Erythroblast (primary cell): ENCODE measurements around the gene MYL6.
A peak's percentile ranks its signal among the peaks of the same experiment; 100 is the strongest.
"Not testable (repeated sequence)": the region's sequence is repeated elsewhere in the genome, so short reads cannot be mapped to it uniquely, and the experiment has no call there.

Experiments used
- DNase-seq, 2 experiments: peaks; one replicate each; lab custom pipeline; 2025; lab: John Stamatoyannopoulos, UW
- GATA1 ChIP-seq: IDR thresholded peaks from 2 replicates; pipeline ENCODE4 v1.6.1; 2011; ENCODE audit warnings: low read depth, mild to moderate bottlenecking, control low read depth, low read length, moderate library complexity
- POLR2A ChIP-seq: IDR thresholded peaks from 2 replicates; pipeline ENCODE4 v1.6.1; 2011; ENCODE audit warnings: mild to moderate bottlenecking, low read length

Gene MYL6

GRCh38 chr12:56172839-56173238 is 14.7 kb downstream of the MYL6 start:
- no peak for DNase-seq
- TF ChIP-seq GATA1 (no peak), POLR2A (no peak)

GRCh38 chr12:56178347-56178746 is 20.2 kb downstream of the MYL6 start:
- TF ChIP-seq GATA1 (no peak), POLR2A (no peak)
- DNase-seq: no peak

GRCh38 chr12:56186957-56187356 is 28.8 kb downstream of the MYL6 start:
- no peak for TF ChIP-seq GATA1
- TF ChIP-seq POLR2A: no peak
- no peak for DNase-seq

GRCh38 chr12:56188131-56188777 is 30.1 kb downstream of the MYL6 start:
- peak; percentile 34 to 55 for DNase-seq

GRCh38 chr12:56188778-56189098 is 30.6 kb downstream of the MYL6 start:
- DNase-seq: no peak
- TF ChIP-seq GATA1 (no peak), POLR2A (no peak)

More at GRCh38 chr12:56188131-56188777, 30.1 kb downstream of the MYL6 start:
- TF ChIP-seq POLR2A (no peak), GATA1 (no peak)

- peak; percentile 90 to 96 for DNase-seq
Measured at GRCh38 chr12:56189099-56189917, 31.1 kb downstream of the MYL6 start, which contains the start of gene SMARCC2. Gene SMARCC2 (minus strand): TSS chr12:56189483. CDS start chr12:56189461, 22 bp downstream.

GRCh38 chr12:56189918-56190694 is 31.9 kb downstream of the MYL6 start:
- peak; percentile 90 to 93 for DNase-seq
- TF ChIP-seq POLR2A (peak; percentile 42), GATA1 (no peak)

More at GRCh38 chr12:56189099-56189917, 31.1 kb downstream of the MYL6 start, which contains the start of gene SMARCC2:
- TF ChIP-seq POLR2A (no peak), GATA1 (no peak)

- DNase-seq: no peak
- TF ChIP-seq POLR2A (no peak), GATA1 (no peak)
Measured at GRCh38 chr12:56190695-56191155, 32.6 kb downstream of the MYL6 start.

- DNase-seq: no peak
- no peak for TF ChIP-seq GATA1
- no peak for TF ChIP-seq POLR2A
Measured at GRCh38 chr12:56192582-56192981, 34.4 kb downstream of the MYL6 start.

GRCh38 chr12:56193025-56193578 is 34.9 kb downstream of the MYL6 start:
- DNase-seq: peak; percentile 87 to 93
- no peak for TF ChIP-seq GATA1
- no peak for TF ChIP-seq POLR2A

GRCh38 chr12:56196818-56197550 is 38.8 kb downstream of the MYL6 start:
- not testable (repeated sequence) for DNase-seq

- TF ChIP-seq GATA1 (no peak), POLR2A (no peak)
- no peak for DNase-seq
Measured at GRCh38 chr12:56197921-56198635, 39.9 kb downstream of the MYL6 start.
